ENCODE data around the gene CLNK. TPM values are rescaled to one million over a fixed set of nuclear protein-coding genes. Genes with fewer than 3 reads are reported as not detected.

The CLNK gene
- polyA plus RNA-seq, 1 of the 3 experiments (the other 2 are of a cell fraction), result not detected

DNA sequence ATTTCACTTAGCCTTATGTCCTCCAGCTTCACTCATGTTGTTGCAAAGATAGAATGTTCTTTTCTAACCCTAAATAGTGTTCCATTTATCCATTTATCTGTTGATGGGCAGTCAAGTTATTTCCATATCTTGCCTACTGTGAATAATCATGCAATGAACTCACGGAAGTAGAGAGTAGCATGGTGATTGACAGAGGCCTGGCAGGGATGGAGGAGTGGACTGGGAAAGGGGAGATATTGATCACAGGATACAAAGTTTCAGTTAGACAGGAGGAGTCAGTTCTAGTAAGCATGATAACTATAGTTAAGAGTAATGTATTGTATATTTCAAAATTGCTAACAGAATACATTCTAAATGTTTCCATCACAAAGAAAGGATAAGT is 10.3 kb upstream of the CLNK start:
- no peaks in the 10 kb centered on the region for H3K36me3 ChIP-seq (replicated peaks in 1 of 2; ENCODE audit: control insufficient read depth in 1 of 2, insufficient read depth in 2 of 2, low read length in 1 of 2)
- TF ChIP-seq RAD21 (IDR thresholded peaks at IDR 0.05; ENCODE audit: low read length) (no peak), CHD2 (IDR thresholded peaks at IDR 0.05; ENCODE audit: low read length, partially characterized antibody) (no peak), TAF1 (IDR thresholded peaks at IDR 0.05; ENCODE audit: borderline replicate concordance, low read depth, low read length) (no peak), EZH2phosphoT487 (IDR thresholded peaks at IDR 0.05; ENCODE audit: borderline replicate concordance, low read depth) (no peak), EP300 (IDR thresholded peaks at IDR 0.05; ENCODE audit: borderline replicate concordance in 1 of 2, low read depth in 1 of 2, low read length in 1 of 2) (no peak), SMC3 (IDR thresholded peaks at IDR 0.05; ENCODE audit: low read depth, low read length) (no peak), NRF1 (IDR thresholded peaks at IDR 0.05; ENCODE audit: low read depth, low read length) (no peak), GABPA (IDR thresholded peaks at IDR 0.05; ENCODE audit: low read depth) (no peak), ELF1 (IDR thresholded peaks at IDR 0.05) (no peak), MEF2A (IDR thresholded peaks at IDR 0.05; ENCODE audit: borderline replicate concordance, low read depth) (no peak), NFIC (IDR thresholded peaks at IDR 0.05; ENCODE audit: borderline replicate concordance) (no peak), RXRA (IDR thresholded peaks at IDR 0.05; ENCODE audit: borderline replicate concordance, low read depth) (no peak), FOXJ3 (CRISPR knock-in tag; IDR thresholded peaks at IDR 0.05) (no peak), SIN3A (IDR thresholded peaks at IDR 0.05; ENCODE audit: borderline replicate concordance, low read depth, low read length) (no peak), RFX5 (IDR thresholded peaks at IDR 0.05; ENCODE audit: low read length) (no peak)
- TF ChIP-seq, protein P1, sequence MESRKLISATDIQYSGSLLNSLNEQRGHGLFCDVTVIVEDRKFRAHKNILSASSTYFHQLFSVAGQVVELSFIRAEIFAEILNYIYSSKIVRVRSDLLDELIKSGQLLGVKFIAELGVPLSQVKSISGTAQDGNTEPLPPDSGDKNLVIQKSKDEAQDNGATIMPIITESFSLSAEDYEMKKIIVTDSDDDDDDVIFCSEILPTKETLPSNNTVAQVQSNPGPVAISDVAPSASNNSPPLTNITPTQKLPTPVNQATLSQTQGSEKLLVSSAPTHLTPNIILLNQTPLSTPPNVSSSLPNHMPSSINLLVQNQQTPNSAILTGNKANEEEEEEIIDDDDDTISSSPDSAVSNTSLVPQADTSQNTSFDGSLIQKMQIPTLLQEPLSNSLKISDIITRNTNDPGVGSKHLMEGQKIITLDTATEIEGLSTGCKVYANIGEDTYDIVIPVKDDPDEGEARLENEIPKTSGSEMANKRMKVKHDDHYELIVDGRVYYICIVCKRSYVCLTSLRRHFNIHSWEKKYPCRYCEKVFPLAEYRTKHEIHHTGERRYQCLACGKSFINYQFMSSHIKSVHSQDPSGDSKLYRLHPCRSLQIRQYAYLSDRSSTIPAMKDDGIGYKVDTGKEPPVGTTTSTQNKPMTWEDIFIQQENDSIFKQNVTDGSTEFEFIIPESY (IDR thresholded peaks at IDR 0.05; ENCODE audit: borderline replicate concordance, low read depth), result no peak
- TF ChIP-seq, protein P2, sequence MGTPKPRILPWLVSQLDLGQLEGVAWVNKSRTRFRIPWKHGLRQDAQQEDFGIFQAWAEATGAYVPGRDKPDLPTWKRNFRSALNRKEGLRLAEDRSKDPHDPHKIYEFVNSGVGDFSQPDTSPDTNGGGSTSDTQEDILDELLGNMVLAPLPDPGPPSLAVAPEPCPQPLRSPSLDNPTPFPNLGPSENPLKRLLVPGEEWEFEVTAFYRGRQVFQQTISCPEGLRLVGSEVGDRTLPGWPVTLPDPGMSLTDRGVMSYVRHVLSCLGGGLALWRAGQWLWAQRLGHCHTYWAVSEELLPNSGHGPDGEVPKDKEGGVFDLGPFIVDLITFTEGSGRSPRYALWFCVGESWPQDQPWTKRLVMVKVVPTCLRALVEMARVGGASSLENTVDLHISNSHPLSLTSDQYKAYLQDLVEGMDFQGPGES (IDR thresholded peaks at IDR 0.05; ENCODE audit: low read depth, low read length), result no peak
- TF ChIP-seq, protein P3, sequence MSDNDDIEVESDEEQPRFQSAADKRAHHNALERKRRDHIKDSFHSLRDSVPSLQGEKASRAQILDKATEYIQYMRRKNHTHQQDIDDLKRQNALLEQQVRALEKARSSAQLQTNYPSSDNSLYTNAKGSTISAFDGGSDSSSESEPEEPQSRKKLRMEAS (IDR thresholded peaks at IDR 0.05; ENCODE audit: low read depth), result no peak
- TF ChIP-seq, protein P4, sequence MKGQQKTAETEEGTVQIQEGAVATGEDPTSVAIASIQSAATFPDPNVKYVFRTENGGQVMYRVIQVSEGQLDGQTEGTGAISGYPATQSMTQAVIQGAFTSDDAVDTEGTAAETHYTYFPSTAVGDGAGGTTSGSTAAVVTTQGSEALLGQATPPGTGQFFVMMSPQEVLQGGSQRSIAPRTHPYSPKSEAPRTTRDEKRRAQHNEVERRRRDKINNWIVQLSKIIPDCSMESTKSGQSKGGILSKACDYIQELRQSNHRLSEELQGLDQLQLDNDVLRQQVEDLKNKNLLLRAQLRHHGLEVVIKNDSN (IDR thresholded peaks at IDR 0.05; ENCODE audit: borderline replicate concordance, low read depth), result no peak
- TF ChIP-seq, protein P5, sequence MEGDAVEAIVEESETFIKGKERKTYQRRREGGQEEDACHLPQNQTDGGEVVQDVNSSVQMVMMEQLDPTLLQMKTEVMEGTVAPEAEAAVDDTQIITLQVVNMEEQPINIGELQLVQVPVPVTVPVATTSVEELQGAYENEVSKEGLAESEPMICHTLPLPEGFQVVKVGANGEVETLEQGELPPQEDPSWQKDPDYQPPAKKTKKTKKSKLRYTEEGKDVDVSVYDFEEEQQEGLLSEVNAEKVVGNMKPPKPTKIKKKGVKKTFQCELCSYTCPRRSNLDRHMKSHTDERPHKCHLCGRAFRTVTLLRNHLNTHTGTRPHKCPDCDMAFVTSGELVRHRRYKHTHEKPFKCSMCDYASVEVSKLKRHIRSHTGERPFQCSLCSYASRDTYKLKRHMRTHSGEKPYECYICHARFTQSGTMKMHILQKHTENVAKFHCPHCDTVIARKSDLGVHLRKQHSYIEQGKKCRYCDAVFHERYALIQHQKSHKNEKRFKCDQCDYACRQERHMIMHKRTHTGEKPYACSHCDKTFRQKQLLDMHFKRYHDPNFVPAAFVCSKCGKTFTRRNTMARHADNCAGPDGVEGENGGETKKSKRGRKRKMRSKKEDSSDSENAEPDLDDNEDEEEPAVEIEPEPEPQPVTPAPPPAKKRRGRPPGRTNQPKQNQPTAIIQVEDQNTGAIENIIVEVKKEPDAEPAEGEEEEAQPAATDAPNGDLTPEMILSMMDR (IDR thresholded peaks at IDR 0.05), result no peak
- H3K9me3 ChIP-seq, result no peaks in the 10 kb centered on the region
- H3K27ac ChIP-seq (ENCODE audit: low read depth in 2 of 2, low read length in 1 of 2), result no peak overlapping the region
- H3K9ac ChIP-seq, result no peak overlapping the region
- no peak overlapping the region for H3K4me3 ChIP-seq (ENCODE audit: low read depth in 2 of 2, low read length in 1 of 2)
- H3F3A ChIP-seq (replicated peaks; ENCODE audit: insufficient read depth), result no peaks in the 10 kb centered on the region
- ChIA-PET CTCF (no interaction called here), POLR2A (no interaction called here)
- H3K27me3 ChIP-seq (ENCODE audit: insufficient read depth), result no peaks in the 10 kb centered on the region
- DNase-seq, result no peak
- WGBS (ENCODE audit: low lambda C conversion rate), result 11% methylated on average over 1 of the region's 1 CpG
- no peak overlapping the region for H3K4me2 ChIP-seq
- H3K9me2 ChIP-seq, result no peaks in the 10 kb centered on the region
- no peak overlapping the region for H2AFZ ChIP-seq (ENCODE audit: low read depth)
- H4K20me1 ChIP-seq (ENCODE audit: insufficient read depth), result no peaks in the 10 kb centered on the region
- H3K4me1 ChIP-seq (ENCODE audit: control insufficient read depth in 1 of 2, insufficient read depth in 2 of 2, low read depth in 1 of 2, low read length in 1 of 2), result no peaks in the 10 kb centered on the region
- H3K79me2 ChIP-seq (ENCODE audit: insufficient read depth), result no peaks in the 10 kb centered on the region
